Hematopoietic multipotent progenitor cell treated with erythropoietin and hydrocortisone succinate and interleukin-3 and kit ligand, for 15 days (in vitro differentiated cells): ENCODE data around the gene GRB2.
"Not testable (repeated sequence)": the region's sequence is repeated elsewhere in the genome, so short reads cannot be mapped to it uniquely, and the experiment has no call there.

Source experiments
- DNase-seq: peaks from one replicate; pipeline ENCODE4 v3.0.0-alpha.2; 2015; ENCODE audit warnings: low spot score

GRB2 gene

DNA sequence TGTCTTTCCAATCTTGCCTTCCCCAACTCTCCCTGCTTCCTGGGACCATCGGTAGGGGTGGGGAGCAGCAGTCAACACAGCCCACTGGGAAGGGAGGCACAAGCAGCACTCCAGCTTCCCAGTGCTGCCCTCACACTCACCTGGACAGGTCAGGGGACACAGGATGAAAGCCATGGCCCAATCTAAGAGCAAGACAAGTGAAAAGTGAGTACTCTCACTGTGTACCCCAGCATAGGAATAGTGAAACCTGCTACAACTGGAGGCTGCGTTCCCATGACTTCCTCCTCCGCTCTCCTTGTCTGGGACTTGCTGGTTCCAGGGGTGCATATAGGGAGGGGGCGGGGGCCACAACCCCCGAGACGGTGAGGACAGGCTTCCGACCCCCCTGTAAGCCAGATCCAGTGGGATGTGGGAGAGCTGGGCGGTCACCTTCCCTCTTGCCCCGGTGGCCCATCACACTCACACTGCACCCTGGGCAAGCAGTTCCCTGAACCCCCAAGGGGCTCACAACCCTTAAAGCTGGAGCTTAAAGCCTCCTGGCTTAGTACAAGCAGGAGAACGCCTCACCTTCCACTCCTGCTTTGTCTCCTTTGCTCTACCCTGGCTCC, 86.8 kb downstream of the GRB2 start:
- DNase-seq, result no peak

DNA sequence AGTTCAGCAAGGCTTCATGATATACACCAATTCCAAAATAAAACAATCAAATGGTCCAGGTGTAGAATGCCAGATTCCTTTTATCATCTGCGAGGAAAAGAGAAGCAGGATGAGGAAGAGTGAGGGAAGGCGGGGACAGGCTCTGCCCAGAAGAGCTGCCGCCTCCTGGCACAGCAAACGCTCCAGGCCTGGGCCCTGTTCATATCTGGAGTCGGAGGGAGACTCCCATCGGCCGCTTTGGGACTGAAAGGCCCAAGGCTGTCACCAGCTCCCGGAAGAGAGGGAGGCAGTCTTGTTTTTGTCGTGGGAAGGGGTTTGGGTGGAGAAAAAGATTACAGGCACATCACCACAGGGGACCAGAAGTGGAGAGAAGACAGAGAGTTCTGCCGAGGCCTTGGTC, 87.3 kb downstream of the GRB2 start:
- DNase-seq, result no peak

- no peak for DNase-seq
Observed at GRCh38 chr17:75317671-75318070, 87.8 kb downstream of the GRB2 start.

- DNase-seq, result no peak
Observed at GRCh38 chr17:75316253-75316652, 89.2 kb downstream of the GRB2 start.

DNA sequence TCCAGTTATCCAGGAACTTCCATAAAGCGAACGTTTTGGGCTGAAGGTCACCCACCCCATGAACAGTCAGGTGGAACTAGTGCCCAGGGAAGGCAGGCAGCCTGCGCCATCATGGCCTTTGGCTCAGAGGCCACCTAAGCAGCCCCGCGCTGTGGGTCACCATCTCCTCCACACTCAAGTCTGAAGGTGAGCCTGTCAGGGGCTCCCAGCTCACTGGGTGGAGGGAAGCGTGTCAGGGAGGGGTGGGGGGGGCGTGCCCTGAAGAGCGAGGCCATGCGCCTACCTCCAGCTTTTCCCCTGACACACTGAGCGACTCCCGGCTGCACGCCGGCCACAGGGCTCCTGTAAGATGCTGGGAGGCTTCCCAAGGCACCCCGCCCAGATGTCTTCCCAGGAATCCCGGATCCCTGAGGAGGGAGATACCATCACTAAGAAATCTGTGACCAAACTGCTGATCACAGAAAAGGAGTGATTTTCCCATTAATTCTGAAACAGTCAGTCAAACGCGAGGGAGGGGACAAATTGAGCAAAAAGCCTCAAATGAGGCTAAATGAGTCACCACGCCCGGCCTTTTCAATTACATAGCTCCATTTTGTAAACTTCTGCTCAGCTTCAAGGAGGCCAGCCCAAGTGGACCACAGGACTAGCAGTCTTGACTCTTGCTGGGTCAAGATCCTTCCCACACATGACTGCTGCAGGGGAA, 89.8 kb downstream of the GRB2 start:
- DNase-seq, result no peak

DNA sequence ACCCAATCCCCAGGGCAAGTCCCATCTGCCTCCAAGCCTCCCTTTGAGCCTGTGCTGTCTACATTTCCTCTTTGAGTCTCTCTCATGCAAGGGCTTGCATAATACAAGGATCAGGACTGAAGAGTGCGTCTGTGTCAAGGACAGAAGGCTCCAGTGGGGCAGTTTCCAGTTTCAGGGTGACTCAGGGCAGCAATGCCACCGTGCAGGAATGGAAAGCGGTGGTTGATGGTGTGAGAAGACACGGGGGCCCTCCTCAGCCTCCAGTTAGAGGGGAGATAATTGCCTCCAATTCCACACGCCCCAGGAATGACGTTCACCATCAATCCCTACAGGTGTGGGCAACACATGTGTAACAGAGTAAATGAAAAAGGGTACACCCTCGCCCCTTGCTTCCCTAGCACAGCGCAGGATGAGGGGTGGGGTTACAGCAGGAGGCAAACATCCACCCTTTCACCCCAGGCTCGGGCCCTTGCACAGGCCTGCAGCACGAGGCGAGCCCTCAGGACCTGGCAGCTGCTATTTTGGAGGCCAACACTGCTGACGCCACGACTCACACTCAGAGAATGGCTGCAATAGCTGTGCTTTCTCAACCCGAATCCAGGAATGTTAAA, 91.4 kb downstream of the GRB2 start:
- DNase-seq, result no peak

DNA sequence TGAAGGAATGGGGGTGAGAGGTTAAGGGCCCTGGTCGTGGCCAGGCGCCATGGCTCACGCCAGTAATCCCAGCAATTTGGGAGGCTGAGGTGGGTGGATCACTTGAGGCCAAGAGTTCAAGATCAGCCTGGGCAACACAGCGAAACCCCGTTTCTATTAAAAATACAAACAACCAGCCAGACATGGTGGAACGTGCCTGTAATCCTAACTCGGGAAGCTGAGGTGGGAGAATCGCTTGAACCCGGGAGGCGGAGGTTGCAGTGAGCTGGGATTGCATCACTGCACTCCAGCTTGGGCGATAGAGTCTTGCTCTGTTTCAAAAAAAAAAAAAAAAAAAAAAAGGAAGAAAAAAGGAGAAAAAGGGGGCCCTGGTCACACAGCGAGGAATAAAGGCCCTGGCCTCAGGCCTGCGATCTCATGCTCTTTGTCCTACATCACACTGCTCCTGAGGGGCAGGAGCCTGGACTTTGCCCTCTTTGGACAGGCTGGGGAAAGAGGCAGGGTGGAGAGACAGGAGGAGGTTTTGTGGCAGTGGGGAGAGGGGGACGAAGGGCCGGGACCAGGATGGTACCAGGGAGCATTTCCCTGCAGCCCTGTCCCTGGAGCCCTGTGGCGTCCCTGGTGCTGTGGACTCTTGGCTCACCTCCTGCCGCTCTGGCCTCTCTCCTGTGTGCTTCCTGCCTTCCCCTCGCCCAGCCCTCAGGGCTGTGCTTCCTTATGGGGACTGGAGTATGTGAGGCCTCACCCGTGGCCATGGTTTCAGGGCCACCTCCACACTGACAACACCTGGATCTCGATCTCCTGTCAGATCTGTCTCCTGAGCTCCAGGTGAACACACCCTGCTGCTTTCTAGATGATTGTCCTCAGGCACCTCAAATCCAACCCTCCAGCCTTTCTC, 96.5 kb downstream of the GRB2 start:
- DNase-seq, result no peak

- DNase-seq, result no peak
Observed at GRCh38 chr17:75307957-75308731, 97.3 kb downstream of the GRB2 start.

DNA sequence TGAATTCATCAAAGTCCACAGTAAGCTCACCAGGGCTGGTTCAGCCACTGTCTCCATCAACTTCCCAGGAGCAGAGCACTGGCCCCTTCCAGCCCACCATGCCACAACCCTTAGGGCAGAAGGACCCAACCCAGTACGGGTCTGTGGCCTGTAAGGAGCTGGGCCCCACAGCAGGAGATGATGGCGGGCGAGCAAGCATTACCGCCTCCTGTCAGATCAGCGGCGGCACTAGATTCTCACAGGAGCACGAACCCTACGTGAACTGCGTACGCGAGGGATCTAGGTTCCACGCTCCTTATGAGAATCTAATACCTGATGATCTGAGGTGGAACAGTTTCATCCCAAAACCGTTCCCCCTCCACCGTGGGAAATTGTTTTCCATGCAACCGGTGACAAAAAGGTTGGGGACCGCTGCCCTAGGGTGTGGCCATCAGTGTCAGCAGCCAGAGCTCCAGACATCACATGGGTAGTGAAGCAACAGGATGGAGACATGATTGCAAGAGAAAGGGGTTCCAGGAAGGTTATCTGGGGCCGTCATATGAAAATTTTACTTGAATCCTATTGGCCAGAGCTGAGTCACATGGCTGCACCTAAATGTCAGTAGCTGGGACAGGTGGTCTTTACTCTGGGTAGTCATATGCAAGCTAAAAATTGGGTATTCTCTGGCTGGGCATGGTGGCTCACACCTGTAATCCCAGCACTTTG, 103.8 kb downstream of the GRB2 start:
- DNase-seq, result no peak

GRCh38 chr17:75301049-75301448, 104.4 kb downstream of the GRB2 start:
- no peak for DNase-seq

DNA sequence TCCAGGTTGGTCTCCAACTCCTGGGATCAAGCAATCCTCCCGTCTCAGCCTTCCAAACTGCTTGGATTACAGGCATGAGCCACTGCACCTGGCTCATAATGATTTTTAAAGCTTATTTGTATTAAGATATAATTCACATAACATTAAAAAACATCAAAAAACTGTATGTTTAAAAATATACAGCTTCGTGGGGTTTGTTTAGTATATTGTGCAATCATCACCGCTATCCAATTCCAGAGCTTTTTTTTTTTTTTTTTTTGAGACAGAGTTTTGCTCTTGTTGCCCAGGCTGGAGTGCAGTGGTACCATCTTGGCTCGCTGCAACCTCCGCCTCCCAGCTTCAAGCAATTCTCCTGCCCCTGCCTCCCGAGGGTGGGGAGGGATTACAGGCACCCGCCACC, 105.2 kb downstream of the GRB2 start:
- no peak for DNase-seq

GRCh38 chr17:75295201-75296158, 110.0 kb downstream of the GRB2 start:
- DNase-seq, result no peak

DNA sequence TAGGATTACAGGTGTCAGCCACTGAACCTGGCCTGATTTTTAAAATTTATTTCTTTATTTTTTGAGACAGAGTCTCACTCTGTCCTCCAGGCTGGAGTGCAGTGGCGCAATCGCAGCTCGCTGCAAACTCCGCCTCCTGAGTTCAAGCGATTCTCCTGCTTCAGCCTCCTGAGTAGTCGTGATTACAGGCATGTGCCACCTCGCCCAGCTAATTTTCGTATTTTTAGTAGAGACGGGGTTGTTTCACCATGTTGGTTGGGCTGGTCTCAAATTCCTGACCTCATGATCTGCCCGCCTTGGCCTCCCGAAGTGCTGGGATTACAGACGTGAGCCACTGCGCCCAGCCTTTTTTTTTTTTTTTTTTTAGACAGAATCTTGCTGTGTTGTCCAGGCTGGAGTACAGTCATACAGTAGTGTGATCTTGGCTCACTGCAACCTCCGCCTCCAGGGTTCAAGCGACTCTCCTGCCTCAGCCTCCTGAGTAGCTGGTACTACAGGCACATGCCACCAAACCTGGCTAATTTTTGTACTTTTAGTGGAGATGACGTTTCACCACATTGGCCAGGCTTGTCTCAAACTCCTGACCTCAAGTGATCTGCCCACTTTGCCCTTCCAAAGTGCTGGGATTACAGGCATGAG, 112.5 kb downstream of the GRB2 start:
- DNase-seq, result not testable (repeated sequence)

DNA sequence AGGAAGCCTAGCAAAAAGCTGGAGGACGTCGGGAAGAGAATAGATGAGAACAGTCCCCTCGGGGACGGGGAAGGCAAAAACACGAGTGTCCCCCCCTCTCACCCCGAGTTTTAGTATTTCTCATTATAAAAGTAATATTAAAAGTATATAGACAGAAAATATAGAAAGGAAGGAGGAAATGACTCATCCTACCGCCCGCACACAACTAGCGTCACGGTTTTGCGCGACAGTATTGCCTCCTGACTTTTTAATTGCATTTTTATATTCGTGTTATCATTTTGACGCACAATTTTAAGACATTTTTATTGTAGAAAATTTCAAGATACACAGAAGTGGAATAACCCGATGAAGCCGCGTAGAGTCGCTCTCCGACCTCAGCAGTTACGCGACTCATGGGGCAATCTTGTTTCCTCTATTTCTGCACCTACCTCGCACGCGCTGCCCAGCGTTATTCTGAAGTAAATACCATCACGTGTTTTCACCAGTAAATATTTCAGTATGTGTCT, 115.6 kb downstream of the GRB2 start:
- DNase-seq, result peak; percentile 52

DNA sequence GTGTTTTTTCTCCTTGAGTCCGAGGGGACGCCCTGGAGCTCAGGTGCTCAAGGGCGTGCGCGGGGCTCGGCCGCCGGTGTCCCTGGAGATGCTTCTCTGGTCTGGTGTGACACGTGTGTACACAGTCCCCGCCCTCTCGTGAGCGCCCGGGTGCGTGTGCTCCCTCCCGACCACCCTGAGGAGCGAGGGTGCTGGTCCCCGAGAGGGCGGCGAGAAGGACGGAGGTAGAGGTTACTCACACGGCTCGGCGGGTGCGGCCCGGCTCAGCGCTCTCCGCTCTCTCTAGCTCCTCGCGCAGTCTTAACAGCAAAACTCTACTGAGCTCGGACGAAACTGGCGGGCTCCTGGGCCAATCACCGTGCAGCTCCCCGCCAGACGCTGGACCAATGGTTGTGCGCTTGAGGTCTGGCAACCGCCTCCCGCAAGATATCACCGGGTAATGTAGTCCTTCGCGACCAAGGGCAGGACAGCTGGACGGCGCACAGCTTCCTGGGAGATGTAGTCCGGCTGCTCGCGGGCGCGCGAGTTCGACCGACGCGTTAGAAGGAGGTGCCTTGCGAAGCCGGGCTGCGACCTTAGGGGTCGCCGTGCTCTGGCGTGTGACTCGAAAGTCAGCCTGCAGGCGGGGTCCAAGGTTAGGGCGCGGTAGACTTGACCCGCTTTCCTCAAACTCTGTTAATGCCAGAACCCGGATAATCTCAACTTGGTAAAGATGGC, 116.2 kb downstream of the GRB2 start, which contains the start of gene SLC25A19:
Gene SLC25A19, minus strand, starts transcription at position 319 of the 717 bp plus-strand sequence. CDS start 2,669 bp downstream, outside the sequence.
- peak; percentile 97 for DNase-seq

DNA sequence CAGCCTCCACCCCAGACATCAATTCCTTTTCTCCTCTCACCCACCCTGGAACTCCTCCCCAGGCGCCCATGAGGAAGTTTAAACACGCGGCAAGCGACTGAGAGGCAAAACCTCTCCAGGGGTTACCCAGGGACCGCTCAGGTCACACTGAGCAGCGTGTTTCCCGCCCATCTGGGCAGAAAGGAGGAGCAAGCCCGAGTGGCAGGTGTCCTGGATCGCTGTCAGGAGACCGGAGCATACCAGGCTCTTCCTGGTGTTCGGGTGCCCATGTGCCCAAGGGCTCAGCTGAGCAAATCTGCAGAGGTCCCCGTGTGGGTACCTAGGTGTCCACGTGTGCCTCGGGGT, 116.7 kb downstream of the GRB2 start:
- peak; percentile 28 for DNase-seq

- no peak for DNase-seq
Observed at GRCh38 chr17:75288359-75288758, 117.1 kb downstream of the GRB2 start.

GRCh38 chr17:75287221-75287620, 118.3 kb downstream of the GRB2 start:
- DNase-seq, result no peak
